A673 (cell line): ENCODE data around the gene SYT9. TPM values are rescaled to one million over a fixed set of nuclear protein-coding genes. Genes with fewer than 3 reads are reported as not detected.

Source experiments
- BruUV-seq: library from RNA; stranded (reverse); fragments of 400-500 nt; replicated peaks from 2 replicates; lab custom pipeline; 2021; lab: Mats Ljungman, UMichigan
- CTCF ChIA-PET: fragments of 300-600 bp; sonication (Branson Sonifier 250); formaldehyde crosslinking; loops from one replicate; lab custom pipeline; 2022; ENCODE audit warnings: antibody characterized with exemption; lab: Charles Lee
- POLR2A ChIA-PET: fragments of 300-600 bp; sonication (Branson Sonifier 250); formaldehyde crosslinking; loops from one replicate; lab custom pipeline; 2022; ENCODE audit warnings: antibody characterized with exemption; ENCODE audit not compliant: low non-redundant PET; lab: Charles Lee
- DNase-seq: peaks from one replicate; pipeline ENCODE4 v3.0.0-alpha.2; 2015; ENCODE audit warnings: low spot score
- H3K27ac ChIP-seq: fragments of 200-600 bp; sonication (generic); 2 replicates; pipeline ENCODE4 v1.5.1; 2016; ENCODE audit warnings: mixed run types, low read depth, mild to moderate bottlenecking, mixed read lengths, antibody characterized with exemption, low read length; ENCODE audit not compliant: poor library complexity, severe bottlenecking
- H3K27me3 ChIP-seq: fragments of 200-600 bp; sonication (generic); replicated peaks from 2 replicates; pipeline ENCODE4 v1.6.1; 2017; ENCODE audit warnings: mixed run types, low read depth, mild to moderate bottlenecking, mixed read lengths, antibody characterized with exemption, low read length; ENCODE audit not compliant: insufficient read depth, poor library complexity
- H3K36me3 ChIP-seq: fragments of 200-600 bp; sonication (generic); 2 replicates; pipeline ENCODE4 v1.6.1; 2016; ENCODE audit warnings: mixed run types, mild to moderate bottlenecking, mixed read lengths, antibody characterized with exemption, low read length; ENCODE audit not compliant: insufficient read depth, poor library complexity, severe bottlenecking
- H3K4me1 ChIP-seq: fragments of 200-600 bp; sonication (generic); 2 replicates; pipeline ENCODE4 v1.6.1; 2017; ENCODE audit warnings: mixed run types, mild to moderate bottlenecking, mixed read lengths, antibody characterized with exemption, low read length; ENCODE audit not compliant: insufficient read depth, poor library complexity, severe bottlenecking
- H3K4me3 ChIP-seq: fragments of 200-600 bp; sonication (generic); 2 replicates; pipeline ENCODE4 v1.5.1; 2016; ENCODE audit warnings: low read depth, mixed run types, mild to moderate bottlenecking, mixed read lengths, low read length; ENCODE audit not compliant: poor library complexity, severe bottlenecking
- H3K9me3 ChIP-seq: fragments of 200-600 bp; sonication (generic); 2 replicates; pipeline ENCODE4 v1.6.1; 2016; ENCODE audit warnings: mixed run types, low read depth, mild to moderate bottlenecking, mixed read lengths, antibody characterized with exemption, low read length; ENCODE audit not compliant: poor library complexity, severe bottlenecking
- EZH2 ChIP-seq: fragments of 200-600 bp; sonication (generic); IDR thresholded peaks from 2 replicates; pipeline ENCODE4 v1.6.1; 2017; ENCODE audit warnings: borderline replicate concordance, low read depth, mild to moderate bottlenecking, mixed read lengths, antibody characterized with exemption, low read length; ENCODE audit not compliant: poor library complexity, severe bottlenecking
- intact Hi-C: fragments of 100-400 bp; cut with micrococcal nuclease; formaldehyde crosslinking; loops from one replicate; pipeline ENCODE4 v1.10.0; 2022; ENCODE audit not compliant: unreplicated experiment
- total RNA-seq: library from RNA; stranded (reverse); gene quantifications from 2 replicates; pipeline ENCODE4 v1.2.3, GENCODE V29; 2021
- TF ChIP-seq, protein P1 (sequence below): fragments of 300-800, 200-600 bp; sonication (generic); conservative IDR thresholded peaks from 2 replicates; pipeline ENCODE4 v1.5.1; 2017; ENCODE audit warnings: low read depth, mild to moderate bottlenecking, antibody characterized with exemption, low read length, moderate library complexity, mixed read lengths

SYT9 gene
- total RNA-seq, 1 experiment from 2014 or later: not detected

- H3K27ac ChIP-seq: no peak overlapping the region
- H3K4me3 ChIP-seq: no peak overlapping the region
- no peaks in the 10 kb centered on the region for H3K27me3 ChIP-seq
- POLR2A ChIA-PET: no interaction called here
- TF ChIP-seq, protein P1, sequence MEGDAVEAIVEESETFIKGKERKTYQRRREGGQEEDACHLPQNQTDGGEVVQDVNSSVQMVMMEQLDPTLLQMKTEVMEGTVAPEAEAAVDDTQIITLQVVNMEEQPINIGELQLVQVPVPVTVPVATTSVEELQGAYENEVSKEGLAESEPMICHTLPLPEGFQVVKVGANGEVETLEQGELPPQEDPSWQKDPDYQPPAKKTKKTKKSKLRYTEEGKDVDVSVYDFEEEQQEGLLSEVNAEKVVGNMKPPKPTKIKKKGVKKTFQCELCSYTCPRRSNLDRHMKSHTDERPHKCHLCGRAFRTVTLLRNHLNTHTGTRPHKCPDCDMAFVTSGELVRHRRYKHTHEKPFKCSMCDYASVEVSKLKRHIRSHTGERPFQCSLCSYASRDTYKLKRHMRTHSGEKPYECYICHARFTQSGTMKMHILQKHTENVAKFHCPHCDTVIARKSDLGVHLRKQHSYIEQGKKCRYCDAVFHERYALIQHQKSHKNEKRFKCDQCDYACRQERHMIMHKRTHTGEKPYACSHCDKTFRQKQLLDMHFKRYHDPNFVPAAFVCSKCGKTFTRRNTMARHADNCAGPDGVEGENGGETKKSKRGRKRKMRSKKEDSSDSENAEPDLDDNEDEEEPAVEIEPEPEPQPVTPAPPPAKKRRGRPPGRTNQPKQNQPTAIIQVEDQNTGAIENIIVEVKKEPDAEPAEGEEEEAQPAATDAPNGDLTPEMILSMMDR: no peak
- no peak for TF ChIP-seq EZH2
- no peaks in the 10 kb centered on the region for H3K9me3 ChIP-seq
- intact Hi-C loops: no loop called here
- DNase-seq: no peak
- CTCF ChIA-PET: no interaction called here
- no peaks in the 10 kb centered on the region for H3K4me1 ChIP-seq
- H3K36me3 ChIP-seq: no peaks in the 10 kb centered on the region
- BruUV-seq: no TSS peak
Measured at GRCh38 chr11:7319501-7319900, 67.8 kb downstream of the SYT9 start.

DNA sequence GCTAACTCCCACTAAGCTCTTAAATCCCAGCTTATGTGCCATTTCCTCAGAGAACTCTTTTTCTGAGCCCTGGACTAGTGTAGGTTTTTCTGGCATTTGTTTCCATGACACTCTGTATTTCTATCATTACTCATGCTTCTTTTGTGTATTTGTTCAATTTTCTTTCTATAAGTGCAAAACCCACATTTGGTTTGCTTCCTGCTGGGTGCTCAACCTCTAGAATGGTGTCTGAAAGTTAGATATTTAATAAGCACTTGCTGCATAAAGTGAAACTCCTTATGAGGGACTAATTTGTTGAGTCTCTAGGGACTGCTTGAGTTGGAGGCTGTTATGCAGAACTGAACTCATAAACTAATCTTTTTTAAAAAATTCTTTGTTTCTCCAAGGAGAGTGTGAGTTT, 68.6 kb downstream of the SYT9 start:
- Histone ChIP-seq H3K36me3 (no peaks in the 10 kb centered on the region), H3K4me1 (no peaks in the 10 kb centered on the region), H3K9me3 (no peaks in the 10 kb centered on the region), H3K27me3 (no peaks in the 10 kb centered on the region), H3K4me3 (no peak overlapping the region), H3K27ac (no peak overlapping the region)
- intact Hi-C loops: no loop called here
- ChIA-PET CTCF (no interaction called here), POLR2A (no interaction called here)
- no TSS peak for BruUV-seq
- DNase-seq: no peak
- TF ChIP-seq EZH2: no peak
- TF ChIP-seq, protein P1: no peak

DNA sequence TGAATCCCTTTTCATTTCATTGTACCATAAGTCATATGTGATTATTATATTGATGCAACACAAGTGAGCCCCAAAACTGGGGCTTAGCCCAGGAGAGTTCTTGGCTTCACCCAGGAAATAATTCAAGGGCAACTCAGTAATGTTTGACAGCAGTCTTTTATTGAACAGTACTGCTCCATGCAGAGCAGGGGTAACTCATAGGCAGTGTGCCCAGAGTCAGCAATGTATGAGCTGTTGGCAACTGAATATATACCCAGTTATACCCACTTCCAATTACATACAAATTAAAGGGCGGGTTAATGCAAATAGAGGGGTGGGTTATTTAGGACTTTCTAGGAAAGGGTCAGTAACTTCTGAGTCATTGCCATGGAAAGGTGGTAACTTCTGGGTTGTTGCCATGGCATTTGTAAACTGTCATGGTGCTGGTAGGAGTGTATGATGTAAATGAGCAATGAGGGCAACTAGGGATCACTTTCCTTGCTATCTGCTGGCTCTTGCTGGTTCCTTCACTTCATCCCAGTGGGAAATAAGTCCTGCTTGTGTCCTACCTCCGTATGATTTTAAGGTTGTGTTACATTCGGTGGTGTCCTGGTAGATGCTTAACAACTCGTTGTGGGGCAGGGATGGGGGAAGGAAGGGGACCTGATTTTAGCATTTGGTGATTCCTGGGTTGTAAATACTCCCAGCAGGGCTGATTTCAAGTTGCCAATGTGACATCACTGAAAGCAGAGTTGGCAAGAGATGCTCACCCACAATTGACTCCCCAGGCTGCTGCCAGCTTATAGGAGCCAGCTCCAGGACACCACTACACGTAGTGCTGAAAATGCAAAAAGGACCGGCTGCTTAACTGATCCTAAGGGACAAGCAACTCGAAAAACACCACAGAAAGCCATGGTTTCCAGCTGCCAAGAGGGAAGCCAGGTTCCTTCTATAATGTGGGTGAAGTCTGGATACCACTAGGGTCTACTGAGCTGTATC, 70.1 kb downstream of the SYT9 start:
- H3K4me3 ChIP-seq: no peak overlapping the region
- CTCF ChIA-PET: no interaction called here
- BruUV-seq: no TSS peak
- intact Hi-C loops: no loop called here
- H3K9me3 ChIP-seq: no peaks in the 10 kb centered on the region
- no peak for TF ChIP-seq EZH2
- TF ChIP-seq, protein P1: no peak
- no peaks in the 10 kb centered on the region for H3K36me3 ChIP-seq
- no peaks in the 10 kb centered on the region for H3K27me3 ChIP-seq
- POLR2A ChIA-PET: no interaction called here
- no peak overlapping the region for H3K27ac ChIP-seq
- no peaks in the 10 kb centered on the region for H3K4me1 ChIP-seq
- no peak for DNase-seq
